GM21528 (cell line): Measurements from ENCODE around the gene TRIM16.
"Not testable (repeated sequence)": the region's sequence is repeated elsewhere in the genome, so short reads cannot be mapped to it uniquely, and the experiment has no call there.

Experiments
- ATAC-seq: cut with Tn5 transposase; IDR thresholded peaks from one replicate; pipeline ENCODE4 v1.9.1; 2021; ENCODE audit warnings: mild to moderate bottlenecking, moderate library complexity; ENCODE audit not compliant: unreplicated experiment, low FRiP score

The TRIM16 gene

GRCh38 chr17:15622124-15622523 is 62.0 kb downstream of the TRIM16 start:
- not testable (repeated sequence) for ATAC-seq

GRCh38 chr17:15619331-15620058 is 64.6 kb downstream of the TRIM16 start, which contains the start of gene FBXW10B:
TSS of gene FBXW10B (minus strand) at chr17:15619704. CDS start at chr17:15619512, 192 bp downstream.
- not testable (repeated sequence) for ATAC-seq

- ATAC-seq, result not testable (repeated sequence)
Measured at GRCh38 chr17:15616828-15617227, 67.3 kb downstream of the TRIM16 start.

DNA sequence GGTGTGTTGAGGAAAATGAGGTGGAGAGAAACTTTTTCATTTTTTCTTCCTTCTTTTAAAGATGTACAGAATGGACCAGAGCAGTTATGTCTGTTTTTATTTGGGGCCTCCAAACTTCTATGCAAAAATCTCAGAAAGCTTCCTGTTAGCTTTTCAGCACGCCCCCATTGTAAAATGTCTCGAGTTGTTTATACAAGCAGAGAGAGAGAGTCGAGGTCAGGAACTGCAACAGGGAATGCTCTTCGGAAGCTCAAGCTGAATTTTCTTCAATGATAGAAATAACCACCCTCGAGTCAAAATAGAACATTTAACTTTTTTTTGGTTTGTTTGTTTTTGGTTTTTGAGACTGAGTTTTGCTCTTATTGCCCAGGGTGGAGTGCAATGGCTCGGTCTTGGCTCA is 68.3 kb downstream of the TRIM16 start:
- not testable (repeated sequence) for ATAC-seq

DNA sequence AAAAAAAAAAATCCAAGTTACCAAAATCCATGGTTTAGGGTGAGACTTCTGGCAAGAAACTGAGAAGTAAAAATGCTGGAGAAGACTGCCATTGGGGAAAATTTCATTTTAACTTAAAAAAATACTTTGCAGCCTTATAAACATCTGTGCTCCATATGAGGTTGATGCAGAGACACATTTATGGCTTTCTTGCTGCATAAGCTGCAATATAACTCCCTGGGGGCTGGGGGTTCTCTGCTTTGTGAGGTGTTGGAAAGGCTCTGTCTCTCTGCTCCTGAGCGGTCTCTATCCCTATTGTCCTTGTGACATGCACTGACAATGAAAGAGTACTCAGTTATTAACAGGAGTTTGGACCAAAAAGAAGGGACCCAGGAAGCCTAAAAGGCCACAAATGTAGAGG is 71.0 kb downstream of the TRIM16 start:
- ATAC-seq, result not testable (repeated sequence)

DNA sequence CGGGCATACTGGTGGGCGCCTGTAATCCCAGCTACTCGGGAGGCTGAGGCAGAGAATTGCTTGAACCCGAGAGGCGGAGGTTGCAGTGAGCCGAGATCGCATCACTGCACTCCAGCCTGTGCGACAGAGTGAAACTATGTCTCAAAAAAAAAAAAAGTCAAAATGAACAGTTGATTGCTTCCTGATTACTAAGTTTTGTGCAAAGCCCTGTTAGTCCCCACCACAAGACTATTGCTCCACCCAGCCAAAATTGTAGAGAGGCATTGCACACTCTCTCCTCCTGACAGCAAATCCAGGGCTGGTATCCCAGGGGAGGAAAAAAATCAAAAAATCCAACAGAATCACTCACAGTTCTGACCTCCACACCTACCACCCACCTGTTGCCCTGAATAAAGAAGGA is 91.2 kb downstream of the TRIM16 start:
- not testable (repeated sequence) for ATAC-seq

GRCh38 chr17:15591986-15592385 is 92.1 kb downstream of the TRIM16 start:
- not testable (repeated sequence) for ATAC-seq

DNA sequence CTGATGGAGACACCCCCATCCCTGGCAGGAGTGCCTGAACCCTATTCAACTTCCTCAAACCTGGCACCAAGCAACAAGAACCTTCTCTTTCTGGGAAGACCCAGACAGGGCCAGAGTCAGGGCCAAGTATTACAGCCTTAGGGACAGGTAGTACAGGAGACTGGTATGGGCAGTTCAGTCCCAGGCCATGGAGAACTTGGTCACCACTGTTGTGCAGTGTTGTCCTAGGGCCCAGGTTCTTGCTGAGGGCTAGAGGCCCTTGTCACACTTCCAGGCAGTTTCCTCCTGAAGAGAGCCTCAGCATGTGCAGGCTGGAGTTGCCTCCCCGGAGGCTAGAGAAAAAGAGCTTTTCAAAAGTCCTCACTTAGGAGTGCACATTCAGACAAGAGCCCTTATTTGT is 93.3 kb downstream of the TRIM16 start:
- ATAC-seq, result not testable (repeated sequence)

- not testable (repeated sequence) for ATAC-seq
Measured at GRCh38 chr17:15589544-15590536, 94.3 kb downstream of the TRIM16 start.

DNA sequence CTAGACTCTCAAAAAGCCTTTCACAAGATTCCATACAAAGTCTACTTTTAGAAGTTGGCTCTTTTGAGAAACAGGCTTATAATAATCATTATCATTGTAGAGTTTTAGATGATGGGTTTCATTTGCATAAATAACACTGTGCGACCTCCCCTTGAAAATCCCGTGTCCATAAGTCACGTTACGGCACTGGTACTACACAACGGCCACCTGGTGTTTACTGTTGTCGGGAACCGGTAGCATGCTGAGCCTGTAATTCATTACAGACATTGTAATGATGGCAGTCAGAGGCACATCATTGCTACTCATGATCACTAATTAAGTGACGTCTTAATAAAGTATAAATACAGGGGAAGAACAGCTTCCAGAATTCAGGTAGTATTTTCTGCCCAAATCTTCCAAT is 96.1 kb downstream of the TRIM16 start:
- ATAC-seq, result not testable (repeated sequence)

- not testable (repeated sequence) for ATAC-seq
Measured at GRCh38 chr17:15583313-15583712, 100.8 kb downstream of the TRIM16 start.

- ATAC-seq, result not testable (repeated sequence)
Measured at GRCh38 chr17:15581462-15581861, 102.6 kb downstream of the TRIM16 start.
